SK-N-SH (cell line): Measurements from ENCODE around the gene SMIM10L2A.

Experiments used
- CHD2 ChIP-seq: fragments of 150-350 bp; IDR thresholded peaks from 2 replicates; pipeline ENCODE4 v1.6.1; 2018; ENCODE audit warnings: low read length; ENCODE audit not compliant: partially characterized antibody
- FOSL2 ChIP-seq: IDR thresholded peaks from 2 replicates; pipeline ENCODE4 v1.4.0; 2012; ENCODE audit warnings: low read depth, mild to moderate bottlenecking, moderate library complexity, borderline replicate concordance
- NFIC ChIP-seq: IDR thresholded peaks from 2 replicates; pipeline ENCODE4 v1.4.0; 2012; ENCODE audit warnings: borderline replicate concordance
- POLR2AphosphoS5 ChIP-seq: IDR thresholded peaks from 2 replicates; pipeline ENCODE4 v1.6.1; 2012; ENCODE audit warnings: low read depth, low read length
- RCOR1 ChIP-seq: fragments of 150-350 bp; IDR thresholded peaks from 2 replicates; pipeline ENCODE4 v1.6.1; 2017; ENCODE audit warnings: antibody characterized with exemption, low read length
- REST ChIP-seq: IDR thresholded peaks from 2 replicates; pipeline ENCODE4 v1.6.1; 2012; ENCODE audit warnings: mild to moderate bottlenecking, low read depth, low read length, moderate library complexity
- RXRA ChIP-seq: IDR thresholded peaks from 2 replicates; pipeline ENCODE4 v1.4.0; 2012; ENCODE audit warnings: low read depth, mild to moderate bottlenecking, borderline replicate concordance
- SIN3A ChIP-seq: IDR thresholded peaks from 2 replicates; pipeline ENCODE4 v1.6.1; 2012; ENCODE audit warnings: low read depth, mild to moderate bottlenecking, low read length, moderate library complexity, borderline replicate concordance
- TAF1 ChIP-seq: IDR thresholded peaks from 2 replicates; pipeline ENCODE4 v1.6.1; 2012; ENCODE audit warnings: low read depth, mild to moderate bottlenecking, low read length, moderate library complexity, borderline replicate concordance
- TF ChIP-seq, protein P1 (sequence below): fragments of 200-600 bp; sonication (generic); IDR thresholded peaks from 2 replicates; pipeline ENCODE4 v1.6.1; 2017; ENCODE audit warnings: antibody characterized with exemption, mild to moderate bottlenecking, moderate library complexity

- TF ChIP-seq REST (no peak), RXRA (no peak), CHD2 (no peak), RCOR1 (no peak), POLR2AphosphoS5 (no peak), SIN3A (no peak), FOSL2 (no peak), TAF1 (no peak), NFIC (no peak)
- TF ChIP-seq, protein P1, sequence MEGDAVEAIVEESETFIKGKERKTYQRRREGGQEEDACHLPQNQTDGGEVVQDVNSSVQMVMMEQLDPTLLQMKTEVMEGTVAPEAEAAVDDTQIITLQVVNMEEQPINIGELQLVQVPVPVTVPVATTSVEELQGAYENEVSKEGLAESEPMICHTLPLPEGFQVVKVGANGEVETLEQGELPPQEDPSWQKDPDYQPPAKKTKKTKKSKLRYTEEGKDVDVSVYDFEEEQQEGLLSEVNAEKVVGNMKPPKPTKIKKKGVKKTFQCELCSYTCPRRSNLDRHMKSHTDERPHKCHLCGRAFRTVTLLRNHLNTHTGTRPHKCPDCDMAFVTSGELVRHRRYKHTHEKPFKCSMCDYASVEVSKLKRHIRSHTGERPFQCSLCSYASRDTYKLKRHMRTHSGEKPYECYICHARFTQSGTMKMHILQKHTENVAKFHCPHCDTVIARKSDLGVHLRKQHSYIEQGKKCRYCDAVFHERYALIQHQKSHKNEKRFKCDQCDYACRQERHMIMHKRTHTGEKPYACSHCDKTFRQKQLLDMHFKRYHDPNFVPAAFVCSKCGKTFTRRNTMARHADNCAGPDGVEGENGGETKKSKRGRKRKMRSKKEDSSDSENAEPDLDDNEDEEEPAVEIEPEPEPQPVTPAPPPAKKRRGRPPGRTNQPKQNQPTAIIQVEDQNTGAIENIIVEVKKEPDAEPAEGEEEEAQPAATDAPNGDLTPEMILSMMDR: no peak
Measured at GRCh38 chrX:135383249-135383648, 38.5 kb upstream of the SMIM10L2A start.
